ENCODE data around the gene FKBP3.

DNA sequence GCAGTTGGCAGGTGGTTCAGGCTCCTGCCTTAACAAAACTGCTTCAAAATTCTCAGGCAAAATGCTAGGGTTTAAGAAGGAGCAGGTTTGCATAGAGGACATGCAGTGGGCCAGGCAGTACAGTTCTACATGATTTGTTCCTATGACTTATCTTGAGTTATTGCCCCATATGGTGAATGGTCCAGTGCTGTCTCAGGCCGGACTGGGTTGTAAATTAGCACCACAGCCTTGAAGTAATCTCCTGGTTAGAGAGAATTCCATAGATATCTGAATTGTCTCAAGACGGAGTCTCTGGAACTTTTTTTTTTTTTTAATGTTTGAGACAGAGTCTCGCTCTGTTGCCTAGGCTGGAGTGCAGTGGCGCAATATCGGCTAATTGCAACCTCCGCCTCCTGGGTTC lies 62.2 kb downstream of the FKBP3 start:
- no peak for TF ChIP-seq POLR2AphosphoS5 (IDR thresholded peaks at IDR 0.05; ENCODE audit: insufficient read depth, low read depth, low read length)
- TF ChIP-seq CTCF (IDR thresholded peaks at IDR 0.05; ENCODE audit: extremely low read depth in 1 of 2, insufficient read depth in 1 of 2, low read depth in 1 of 2, low read length in 2 of 2): no peak
- TF ChIP-seq POLR2A (IDR thresholded peaks at IDR 0.05; ENCODE audit: low read depth, low read length): no peak
- no peak for TF ChIP-seq EZH2 (IDR thresholded peaks at IDR 0.05; ENCODE audit: borderline replicate concordance, low read depth, low read length, severe bottlenecking)
- TF ChIP-seq, protein P1, sequence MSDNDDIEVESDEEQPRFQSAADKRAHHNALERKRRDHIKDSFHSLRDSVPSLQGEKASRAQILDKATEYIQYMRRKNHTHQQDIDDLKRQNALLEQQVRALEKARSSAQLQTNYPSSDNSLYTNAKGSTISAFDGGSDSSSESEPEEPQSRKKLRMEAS (IDR thresholded peaks at IDR 0.05; ENCODE audit: insufficient read depth, insufficient read length): no peak

Measured in endothelial cell of umbilical vein (primary cell).